ENCODE data around the gene PIMREG.

GRCh38 chr17:6446516-6447100, 2.4 kb downstream of the PIMREG start:
- TF ChIP-seq, protein P1, sequence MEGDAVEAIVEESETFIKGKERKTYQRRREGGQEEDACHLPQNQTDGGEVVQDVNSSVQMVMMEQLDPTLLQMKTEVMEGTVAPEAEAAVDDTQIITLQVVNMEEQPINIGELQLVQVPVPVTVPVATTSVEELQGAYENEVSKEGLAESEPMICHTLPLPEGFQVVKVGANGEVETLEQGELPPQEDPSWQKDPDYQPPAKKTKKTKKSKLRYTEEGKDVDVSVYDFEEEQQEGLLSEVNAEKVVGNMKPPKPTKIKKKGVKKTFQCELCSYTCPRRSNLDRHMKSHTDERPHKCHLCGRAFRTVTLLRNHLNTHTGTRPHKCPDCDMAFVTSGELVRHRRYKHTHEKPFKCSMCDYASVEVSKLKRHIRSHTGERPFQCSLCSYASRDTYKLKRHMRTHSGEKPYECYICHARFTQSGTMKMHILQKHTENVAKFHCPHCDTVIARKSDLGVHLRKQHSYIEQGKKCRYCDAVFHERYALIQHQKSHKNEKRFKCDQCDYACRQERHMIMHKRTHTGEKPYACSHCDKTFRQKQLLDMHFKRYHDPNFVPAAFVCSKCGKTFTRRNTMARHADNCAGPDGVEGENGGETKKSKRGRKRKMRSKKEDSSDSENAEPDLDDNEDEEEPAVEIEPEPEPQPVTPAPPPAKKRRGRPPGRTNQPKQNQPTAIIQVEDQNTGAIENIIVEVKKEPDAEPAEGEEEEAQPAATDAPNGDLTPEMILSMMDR (IDR thresholded peaks at IDR 0.05; ENCODE audit: low read depth, low read length, poor library complexity, severe bottlenecking) = no peak
- TF ChIP-seq EZH2phosphoT487 (IDR thresholded peaks at IDR 0.05; ENCODE audit: borderline replicate concordance, low read length) = no peak
